ENCODE data around the gene COL18A1. TPM values are rescaled to one million over a fixed set of nuclear protein-coding genes. Genes with fewer than 3 reads are reported as not detected.

The COL18A1 gene
- total and polyA plus RNA-seq, 9 of the 15 experiments (the other 6 are each of a cell fraction or from before 2014, with no cell fraction given), result 0.14 to 16.4 (median 2.0) TPM

- TF ChIP-seq MGA (IDR thresholded peaks at IDR 0.05), result peak; percentile 40
- TF ChIP-seq ZNF23 (CRISPR knock-in tag; IDR thresholded peaks at IDR 0.05), result no peak
- TF ChIP-seq ID3 (CRISPR knock-in tag; IDR thresholded peaks at IDR 0.05), result no peak
- no peak for TF ChIP-seq ID3 (tag; IDR thresholded peaks at IDR 0.05)
- TF ChIP-seq U2AF1 (optimal IDR thresholded peaks at IDR 0.05; ENCODE audit: low read depth, low read length), result no peak
- TF ChIP-seq SMARCB1 (IDR thresholded peaks at IDR 0.05; ENCODE audit: insufficient read length, low read depth), result no peak
- no peak for TF ChIP-seq ATF6 (CRISPR knock-in tag; IDR thresholded peaks at IDR 0.05)
- no peak for TF ChIP-seq SRSF1 (IDR thresholded peaks at IDR 0.05; ENCODE audit: low read depth, low read length)
- TF ChIP-seq KDM5B (IDR thresholded peaks at IDR 0.05; ENCODE audit: insufficient replicate concordance, low read depth, low read length), result no peak
- TF ChIP-seq NFE2L1 (tag; IDR thresholded peaks at IDR 0.05; ENCODE audit: borderline replicate concordance, low read depth), result no peak
- 0 out of 2 replicates have a peak, but pooled peaks have one; percentile 26 for TF ChIP-seq L3MBTL2 (IDR thresholded peaks at IDR 0.05)
- TF ChIP-seq ZNF165 (CRISPR knock-in tag; IDR thresholded peaks at IDR 0.05; ENCODE audit: borderline replicate concordance), result no peak
- no peak for TF ChIP-seq KAT7 (CRISPR knock-in tag; IDR thresholded peaks at IDR 0.05; ENCODE audit: borderline replicate concordance)
- no peak for TF ChIP-seq RAD21 (CRISPR knock-in tag; conservative IDR thresholded peaks at IDR 0.05 in 1 of 2, IDR thresholded peaks at IDR 0.05 in 1 of 2)
Measured at GRCh38 chr21:45444385-45444784, 39.4 kb downstream of the COL18A1 start (continued).
